ENCODE measurements around the gene AGA.

Gene AGA

GRCh38 chr4:177451108-177451500 is 8.9 kb upstream of the AGA start:
- TF ChIP-seq, protein P1, sequence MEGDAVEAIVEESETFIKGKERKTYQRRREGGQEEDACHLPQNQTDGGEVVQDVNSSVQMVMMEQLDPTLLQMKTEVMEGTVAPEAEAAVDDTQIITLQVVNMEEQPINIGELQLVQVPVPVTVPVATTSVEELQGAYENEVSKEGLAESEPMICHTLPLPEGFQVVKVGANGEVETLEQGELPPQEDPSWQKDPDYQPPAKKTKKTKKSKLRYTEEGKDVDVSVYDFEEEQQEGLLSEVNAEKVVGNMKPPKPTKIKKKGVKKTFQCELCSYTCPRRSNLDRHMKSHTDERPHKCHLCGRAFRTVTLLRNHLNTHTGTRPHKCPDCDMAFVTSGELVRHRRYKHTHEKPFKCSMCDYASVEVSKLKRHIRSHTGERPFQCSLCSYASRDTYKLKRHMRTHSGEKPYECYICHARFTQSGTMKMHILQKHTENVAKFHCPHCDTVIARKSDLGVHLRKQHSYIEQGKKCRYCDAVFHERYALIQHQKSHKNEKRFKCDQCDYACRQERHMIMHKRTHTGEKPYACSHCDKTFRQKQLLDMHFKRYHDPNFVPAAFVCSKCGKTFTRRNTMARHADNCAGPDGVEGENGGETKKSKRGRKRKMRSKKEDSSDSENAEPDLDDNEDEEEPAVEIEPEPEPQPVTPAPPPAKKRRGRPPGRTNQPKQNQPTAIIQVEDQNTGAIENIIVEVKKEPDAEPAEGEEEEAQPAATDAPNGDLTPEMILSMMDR (conservative IDR thresholded peaks at IDR 0.05; ENCODE audit: low read length), result no peak
- no peak for TF ChIP-seq EZH2phosphoT487 (IDR thresholded peaks at IDR 0.05; ENCODE audit: borderline replicate concordance)
- no peaks in the 10 kb centered on the region for H3K9me3 ChIP-seq (ENCODE audit: insufficient read depth, low read depth, low read length)
- no peaks in the 10 kb centered on the region for H3K9me2 ChIP-seq (replicated peaks; ENCODE audit: low read depth, low read length)
- no peaks in the 10 kb centered on the region for H3K79me2 ChIP-seq (ENCODE audit: insufficient read depth, low read length)
- H3K27me3 ChIP-seq (ENCODE audit: insufficient read depth, low read length, poor library complexity, severe bottlenecking), result no peaks in the 10 kb centered on the region
- H3F3A ChIP-seq (ENCODE audit: low read depth), result peaks cover 3% of the 10 kb centered on the region; the same call in 1 of the 2 replicates
- H2AFZ ChIP-seq (ENCODE audit: low read length), result no peak overlapping the region
- no peak overlapping the region for H3K4me3 ChIP-seq (ENCODE audit: low read length, poor library complexity, severe bottlenecking)
- H3K4me1 ChIP-seq (ENCODE audit: insufficient read depth, low read length, poor library complexity, severe bottlenecking), result peaks cover 35% of the 10 kb centered on the region
- H3K36me3 ChIP-seq (ENCODE audit: insufficient read depth, low read length), result no peaks in the 10 kb centered on the region
- no peak overlapping the region for H3K9ac ChIP-seq (ENCODE audit: low read depth, low read length, poor library complexity, severe bottlenecking)
- no peaks in the 10 kb centered on the region for H4K20me1 ChIP-seq (ENCODE audit: insufficient read depth, low read length, poor library complexity, severe bottlenecking)
- H3K4me2 ChIP-seq (ENCODE audit: low read depth, low read length, poor library complexity, severe bottlenecking), result no peak overlapping the region

DNA sequence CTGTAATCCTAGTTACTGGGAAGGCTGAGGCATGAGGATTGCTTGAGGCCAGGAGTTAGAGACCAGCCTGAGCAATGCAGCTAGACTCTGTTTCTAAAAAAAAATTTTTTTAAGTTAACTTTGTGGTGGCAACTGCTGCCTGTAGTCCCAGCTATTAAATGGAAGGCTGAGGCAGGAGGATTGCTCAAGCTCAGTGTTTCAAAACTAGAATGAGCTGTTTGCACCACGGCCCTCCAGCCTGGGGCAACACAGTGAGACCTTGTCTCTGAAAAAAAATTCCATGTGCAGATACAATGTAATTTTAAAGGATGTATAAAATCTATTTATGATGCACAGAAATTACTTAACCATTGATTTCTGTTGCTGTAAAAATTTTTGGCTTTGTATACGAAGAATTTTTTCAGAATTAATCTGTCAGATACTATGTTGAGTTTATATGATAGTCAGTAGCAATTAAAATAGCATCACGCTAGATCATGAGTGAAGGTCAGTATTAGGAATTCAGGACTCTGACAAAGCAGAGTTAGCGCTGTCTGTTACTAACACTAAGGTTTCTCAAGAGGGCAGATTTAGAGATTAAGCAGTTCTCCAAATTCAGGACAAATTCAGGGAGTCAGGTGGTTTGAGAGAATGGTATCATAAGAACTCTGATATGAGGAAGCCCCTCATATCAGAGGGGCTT is 8.3 kb upstream of the AGA start:
- no peak overlapping the region for H3K4me3 ChIP-seq (ENCODE audit: low read length, poor library complexity, severe bottlenecking)

GRCh38 chr4:177448850-177449249 is 6.6 kb upstream of the AGA start:
- no peak overlapping the region for H2AFZ ChIP-seq (ENCODE audit: low read length)
- H3K36me3 ChIP-seq (ENCODE audit: insufficient read depth, low read length), result no peaks in the 10 kb centered on the region
- H3K9me3 ChIP-seq (ENCODE audit: insufficient read depth, low read depth, low read length), result no peaks in the 10 kb centered on the region
- H4K20me1 ChIP-seq (ENCODE audit: insufficient read depth, low read length, poor library complexity, severe bottlenecking), result no peaks in the 10 kb centered on the region
- H3K79me2 ChIP-seq (ENCODE audit: insufficient read depth, low read length), result no peaks in the 10 kb centered on the region
- no peak overlapping the region for H3K9ac ChIP-seq (ENCODE audit: low read depth, low read length, poor library complexity, severe bottlenecking)
- peaks cover 37% of the 10 kb centered on the region for H3K4me1 ChIP-seq (ENCODE audit: insufficient read depth, low read length, poor library complexity, severe bottlenecking)
- no peaks in the 10 kb centered on the region for H3K9me2 ChIP-seq (replicated peaks; ENCODE audit: low read depth, low read length)
- no peaks in the 10 kb centered on the region for H3K27me3 ChIP-seq (ENCODE audit: insufficient read depth, low read length, poor library complexity, severe bottlenecking)
- H3K4me2 ChIP-seq (ENCODE audit: low read depth, low read length, poor library complexity, severe bottlenecking), result peak overlapping the region; percentile 52
- no peak overlapping the region for H3K4me3 ChIP-seq (ENCODE audit: low read length, poor library complexity, severe bottlenecking)
- no peak for TF ChIP-seq EZH2phosphoT487 (IDR thresholded peaks at IDR 0.05; ENCODE audit: borderline replicate concordance)
- TF ChIP-seq, protein P1 (conservative IDR thresholded peaks at IDR 0.05; ENCODE audit: low read length), result no peak
- H3F3A ChIP-seq (ENCODE audit: low read depth), result peaks cover 3% of the 10 kb centered on the region; the same call in 1 of the 2 replicates

More for the DNA sequence above, 8.3 kb upstream of the AGA start:
- H3K36me3 ChIP-seq (ENCODE audit: insufficient read depth, low read length), result no peaks in the 10 kb centered on the region
- no peaks in the 10 kb centered on the region for H3K79me2 ChIP-seq (ENCODE audit: insufficient read depth, low read length)
- no peaks in the 10 kb centered on the region for H3K9me3 ChIP-seq (ENCODE audit: insufficient read depth, low read depth, low read length)
- peaks cover 3% of the 10 kb centered on the region; the same call in 1 of the 2 replicates for H3F3A ChIP-seq (ENCODE audit: low read depth)
- no peaks in the 10 kb centered on the region for H4K20me1 ChIP-seq (ENCODE audit: insufficient read depth, low read length, poor library complexity, severe bottlenecking)
- no peak overlapping the region for H2AFZ ChIP-seq (ENCODE audit: low read length)
- no peak overlapping the region for H3K4me2 ChIP-seq (ENCODE audit: low read depth, low read length, poor library complexity, severe bottlenecking)
- no peak for TF ChIP-seq EZH2phosphoT487 (IDR thresholded peaks at IDR 0.05; ENCODE audit: borderline replicate concordance)
- TF ChIP-seq, protein P1 (conservative IDR thresholded peaks at IDR 0.05; ENCODE audit: low read length), result no peak
- no peak overlapping the region for H3K9ac ChIP-seq (ENCODE audit: low read depth, low read length, poor library complexity, severe bottlenecking)
- no peaks in the 10 kb centered on the region for H3K27me3 ChIP-seq (ENCODE audit: insufficient read depth, low read length, poor library complexity, severe bottlenecking)
- peaks cover 37% of the 10 kb centered on the region for H3K4me1 ChIP-seq (ENCODE audit: insufficient read depth, low read length, poor library complexity, severe bottlenecking)
- H3K9me2 ChIP-seq (replicated peaks; ENCODE audit: low read depth, low read length), result no peaks in the 10 kb centered on the region
